Activated T-cell treated with anti-CD3 and anti-CD28 coated beads, Interleukin-2, amount 50 U/mL, for 24 hours (primary cell): ENCODE results near the gene GOT2.
"Not testable (repeated sequence)": the region's sequence is repeated elsewhere in the genome, so short reads cannot be mapped to it uniquely, and the experiment has no call there.

Source experiments
- DNase-seq: peaks from one replicate; pipeline ENCODE4 v3.0.0-alpha.2; 2020
- H3K27ac Mint-ChIP-seq: 2 replicates; pipeline ENCODE4 v1.8.0; 2020; ENCODE audit warnings: mild to moderate bottlenecking, mixed read lengths
- H3K27me3 Mint-ChIP-seq: 2 replicates; pipeline ENCODE4 v1.8.0; 2020; ENCODE audit warnings: mixed read lengths
- H3K36me3 Mint-ChIP-seq: 2 replicates; pipeline ENCODE4 v1.8.0; 2020; ENCODE audit warnings: low read depth, mixed read lengths
- H3K4me1 Mint-ChIP-seq: 2 replicates; pipeline ENCODE4 v1.8.0; 2020; ENCODE audit warnings: low read depth, mixed read lengths
- H3K4me3 Mint-ChIP-seq: 2 replicates; pipeline ENCODE4 v1.8.0; 2020; ENCODE audit warnings: mild to moderate bottlenecking, moderate library complexity, mixed read lengths
- H3K9me3 Mint-ChIP-seq: 2 replicates; pipeline ENCODE4 v1.8.0; 2020; ENCODE audit warnings: mixed read lengths

Gene GOT2

DNA sequence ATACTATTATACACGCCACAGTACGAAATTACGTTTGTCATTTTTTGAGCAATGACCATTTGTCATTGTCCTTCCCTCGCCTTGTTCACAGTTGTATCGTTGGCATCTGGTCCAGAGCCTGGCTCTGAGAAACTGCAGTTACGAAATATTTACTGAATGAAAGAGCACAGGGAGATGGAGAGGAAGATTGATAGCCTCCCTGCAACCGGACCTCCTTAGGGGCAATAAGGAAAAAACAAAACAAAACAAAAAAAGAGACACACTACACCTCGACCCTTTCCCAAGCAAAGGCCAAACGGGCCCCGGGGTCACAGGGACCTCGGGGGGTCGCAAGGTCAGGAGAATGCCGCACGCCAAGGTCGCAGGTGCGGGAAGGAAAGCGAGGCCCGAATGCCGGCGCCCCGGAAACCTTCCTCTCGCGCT, 857 bp downstream of the GOT2 start:
- peak overlapping the region; percentile 91 for H3K27ac Mint-ChIP-seq
- H3K9me3 Mint-ChIP-seq, result no peaks in the 10 kb centered on the region
- DNase-seq, result no peak
- peak overlapping the region; percentile 96 for H3K4me3 Mint-ChIP-seq
- H3K27me3 Mint-ChIP-seq, result no peaks in the 10 kb centered on the region
- peaks cover 47% of the 10 kb centered on the region for H3K36me3 Mint-ChIP-seq
- H3K4me1 Mint-ChIP-seq, result peaks cover 50% of the 10 kb centered on the region

DNA sequence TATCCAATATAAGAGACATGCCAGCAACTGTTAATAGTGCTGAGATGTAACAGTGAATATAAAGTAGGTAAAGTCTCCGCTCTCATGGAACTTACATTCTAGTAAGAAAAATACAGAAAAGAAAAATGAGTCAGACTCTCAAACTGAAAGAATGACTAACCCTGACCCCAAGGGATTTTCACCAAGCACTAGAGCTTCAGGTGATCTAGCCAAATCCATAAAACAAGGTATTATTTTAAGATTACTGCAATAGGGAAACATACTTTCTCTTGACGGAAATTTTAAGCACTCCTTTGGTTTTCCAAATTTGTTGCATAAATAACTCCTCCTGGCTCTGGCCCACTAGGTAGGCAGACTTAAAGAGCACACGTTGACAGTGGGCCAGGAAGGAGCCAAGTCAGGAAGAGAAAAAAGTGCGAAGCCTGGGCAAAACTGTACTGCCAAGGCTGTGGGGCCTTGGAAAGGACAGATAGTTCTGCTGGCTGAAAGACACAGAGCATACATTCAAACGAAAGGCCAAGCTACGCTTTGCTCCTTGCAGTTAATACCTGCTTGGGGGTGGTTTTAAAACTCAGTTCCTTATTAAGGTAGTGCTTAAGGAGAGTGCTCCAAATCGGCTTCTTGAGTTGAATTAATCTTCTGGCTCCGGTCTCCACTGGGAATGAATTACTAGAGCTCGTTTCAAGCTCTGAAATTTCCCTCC, 1.4 kb downstream of the GOT2 start:
- Mint-ChIP-seq H3K4me1 (peaks cover 54% of the 10 kb centered on the region), H3K9me3 (no peaks in the 10 kb centered on the region), H3K27ac (peak overlapping the region; percentile 91), H3K36me3 (peaks cover 53% of the 10 kb centered on the region), H3K27me3 (no peaks in the 10 kb centered on the region), H3K4me3 (peak overlapping the region; percentile 96)
- peak; percentile 37 for DNase-seq

DNA sequence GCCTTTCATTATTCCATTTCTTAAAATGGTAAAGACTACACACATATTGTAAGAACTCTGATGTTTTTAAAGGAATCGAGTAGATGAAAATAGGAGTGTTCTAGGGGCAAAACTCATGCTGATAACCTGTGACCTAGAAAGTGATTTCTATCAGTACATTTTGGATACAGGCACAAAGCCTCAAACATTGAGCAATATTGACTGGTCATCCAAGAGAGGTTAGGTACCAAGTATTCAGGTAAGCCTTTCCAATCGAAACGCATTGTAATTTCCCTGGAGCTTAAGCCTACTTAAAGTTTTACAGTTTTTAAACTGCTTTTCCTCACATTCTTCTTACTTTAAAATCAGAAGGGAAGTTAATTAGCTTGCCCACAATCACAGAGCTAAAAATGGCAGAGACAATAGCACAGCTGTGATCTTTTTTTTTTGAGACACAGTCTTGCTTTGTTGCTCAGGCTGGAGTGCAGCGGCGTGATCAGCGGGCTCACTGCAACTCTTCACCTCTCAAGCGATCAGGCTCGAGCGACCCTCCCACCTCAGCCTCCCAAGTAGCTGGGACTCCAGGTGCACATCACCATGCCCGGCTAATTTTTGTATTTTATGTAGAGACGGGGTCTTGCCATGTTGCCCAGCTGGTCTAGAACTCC, 3.3 kb downstream of the GOT2 start:
- no peaks in the 10 kb centered on the region for H3K9me3 Mint-ChIP-seq
- peaks cover 57% of the 10 kb centered on the region for H3K4me1 Mint-ChIP-seq
- no peak for DNase-seq
- no peaks in the 10 kb centered on the region for H3K27me3 Mint-ChIP-seq
- H3K4me3 Mint-ChIP-seq, result no peak overlapping the region
- no peak overlapping the region for H3K27ac Mint-ChIP-seq
- H3K36me3 Mint-ChIP-seq, result peaks cover 58% of the 10 kb centered on the region

DNA sequence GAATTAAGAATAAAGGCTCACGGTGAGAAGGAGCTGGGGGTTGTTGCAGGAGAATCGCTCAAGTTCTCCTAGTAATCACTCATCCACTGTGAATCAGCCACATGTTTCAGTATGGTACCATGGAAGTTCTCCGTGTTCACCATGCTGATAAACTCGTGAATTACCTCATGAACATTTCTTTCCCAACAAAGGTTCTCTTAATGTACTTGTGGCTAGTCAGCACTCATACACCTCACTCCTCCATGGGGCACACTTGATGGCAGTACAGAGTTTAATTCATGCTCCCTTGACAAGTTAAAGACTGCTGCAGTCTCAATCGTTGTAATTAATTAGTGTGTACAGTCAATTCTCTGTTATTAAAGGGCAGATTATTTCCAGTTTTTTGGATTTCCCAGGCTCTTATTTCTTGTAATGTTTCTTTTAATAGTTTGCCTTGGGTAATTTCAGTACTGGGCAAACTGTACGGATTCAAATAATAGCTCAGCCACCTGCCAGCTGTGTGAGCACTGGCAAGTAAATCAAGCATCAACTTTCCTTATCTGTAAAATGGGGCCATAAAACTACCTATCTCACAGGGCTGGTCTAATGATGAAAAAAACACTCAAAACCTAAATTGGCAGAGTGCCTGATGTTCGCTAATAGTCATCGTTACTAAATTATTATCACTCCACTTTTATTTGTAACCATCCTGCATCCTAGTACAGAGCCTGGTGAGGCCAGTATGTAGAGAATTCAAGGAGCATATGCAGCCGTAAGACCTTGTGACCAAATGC, 6.1 kb downstream of the GOT2 start:
- Mint-ChIP-seq H3K27me3 (no peaks in the 10 kb centered on the region), H3K27ac (no peak overlapping the region), H3K4me1 (peaks cover 46% of the 10 kb centered on the region), H3K4me3 (no peak overlapping the region), H3K36me3 (peaks cover 72% of the 10 kb centered on the region), H3K9me3 (no peaks in the 10 kb centered on the region)
- DNase-seq, result no peak

GRCh38 chr16:58727028-58727781, 6.9 kb downstream of the GOT2 start:
- Mint-ChIP-seq H3K4me3 (no peak overlapping the region), H3K36me3 (peaks cover 74% of the 10 kb centered on the region), H3K9me3 (no peaks in the 10 kb centered on the region), H3K4me1 (peaks cover 38% of the 10 kb centered on the region), H3K27ac (peak overlapping the region; percentile 4), H3K27me3 (no peaks in the 10 kb centered on the region)
- DNase-seq, result no peak

- Mint-ChIP-seq H3K9me3 (no peaks in the 10 kb centered on the region), H3K27ac (no peak overlapping the region), H3K36me3 (peaks cover 76% of the 10 kb centered on the region), H3K4me1 (peaks cover 6% of the 10 kb centered on the region), H3K4me3 (no peak overlapping the region), H3K27me3 (no peaks in the 10 kb centered on the region)
- no peak for DNase-seq
Measured at GRCh38 chr16:58723109-58723508, 11.0 kb downstream of the GOT2 start.

- Mint-ChIP-seq H3K27me3 (no peaks in the 10 kb centered on the region), H3K36me3 (peaks cover 88% of the 10 kb centered on the region)
Measured at GRCh38 chr16:58717994-58718393, 16.1 kb downstream of the GOT2 start.

DNA sequence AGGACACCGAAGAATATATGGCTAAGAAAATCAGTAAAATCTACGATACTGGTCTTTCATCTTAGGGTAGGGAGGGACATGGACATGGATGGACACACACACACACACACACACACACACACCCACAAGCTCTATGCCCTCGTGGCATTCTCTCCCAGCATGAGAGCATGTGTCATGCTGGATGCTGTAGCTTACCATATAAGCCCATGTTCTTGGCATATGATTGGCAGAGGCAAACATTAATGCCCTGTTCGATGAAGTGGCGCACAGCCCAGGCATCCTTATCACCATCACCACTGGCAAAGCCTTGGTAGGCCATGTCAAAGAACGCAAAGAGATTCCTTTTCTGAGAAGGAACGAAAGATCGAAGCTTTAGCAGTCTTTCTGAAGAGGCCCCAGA, 17.6 kb downstream of the GOT2 start:
- Mint-ChIP-seq H3K27ac (no peak overlapping the region), H3K9me3 (no peaks in the 10 kb centered on the region), H3K4me3 (no peak overlapping the region), H3K36me3 (peaks cover 88% of the 10 kb centered on the region), H3K4me1 (no peaks in the 10 kb centered on the region), H3K27me3 (no peaks in the 10 kb centered on the region)
- no peak for DNase-seq

More at GRCh38 chr16:58717994-58718393, 16.1 kb downstream of the GOT2 start:
- Mint-ChIP-seq H3K27ac (no peak overlapping the region), H3K4me3 (no peak overlapping the region), H3K9me3 (no peaks in the 10 kb centered on the region), H3K4me1 (no peaks in the 10 kb centered on the region)
- no peak for DNase-seq

DNA sequence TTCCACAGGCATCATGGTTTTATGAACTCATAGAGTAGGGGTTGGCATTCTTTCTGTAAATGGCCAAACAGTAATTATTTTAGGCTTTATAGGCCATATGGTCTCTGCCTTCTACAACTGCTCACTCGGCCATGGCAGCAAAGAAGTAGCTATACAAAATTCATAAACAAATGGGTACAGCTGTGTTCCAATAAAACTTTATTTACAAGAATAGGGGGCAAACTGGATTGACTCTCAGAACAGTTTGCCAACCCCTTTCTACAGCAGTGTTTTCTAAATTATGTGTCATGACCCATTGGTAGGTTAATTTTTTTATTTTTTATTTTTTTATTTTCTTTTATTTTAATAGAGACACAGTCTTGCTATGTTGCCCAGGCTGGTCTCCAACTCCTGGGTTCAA, 20.4 kb downstream of the GOT2 start:
- H3K9me3 Mint-ChIP-seq, result no peaks in the 10 kb centered on the region
- no peak overlapping the region for H3K4me3 Mint-ChIP-seq
- peaks cover 88% of the 10 kb centered on the region for H3K36me3 Mint-ChIP-seq
- H3K27me3 Mint-ChIP-seq, result no peaks in the 10 kb centered on the region
- no peaks in the 10 kb centered on the region for H3K4me1 Mint-ChIP-seq
- DNase-seq, result no peak
- H3K27ac Mint-ChIP-seq, result no peak overlapping the region

GRCh38 chr16:58709333-58709732, 24.8 kb downstream of the GOT2 start:
- H3K36me3 Mint-ChIP-seq, result peaks cover 89% of the 10 kb centered on the region
- DNase-seq, result no peak

DNA sequence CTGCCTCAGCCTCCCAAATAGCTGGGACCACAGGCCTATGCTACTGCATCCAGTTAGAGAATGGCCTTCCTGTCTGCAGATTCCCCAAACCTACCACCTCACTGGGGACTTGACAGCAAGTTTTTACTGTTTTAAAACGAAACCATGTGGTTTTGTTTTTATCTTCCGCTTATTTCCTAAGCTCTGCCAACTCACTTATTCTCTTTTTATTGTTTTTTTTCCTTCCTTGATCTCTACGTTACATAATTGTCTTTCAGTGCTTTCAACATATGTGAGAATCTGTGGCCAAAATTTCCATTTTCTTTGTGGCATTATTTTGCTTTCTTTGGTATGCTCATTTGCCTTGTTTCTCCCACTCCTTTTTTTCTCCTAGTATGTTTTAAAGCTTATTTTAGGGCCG, 35.0 kb downstream of the GOT2 start:
- H3K36me3 Mint-ChIP-seq, result peaks cover 5% of the 10 kb centered on the region
- H3K27ac Mint-ChIP-seq, result no peak overlapping the region
- DNase-seq, result no peak
- H3K9me3 Mint-ChIP-seq, result no peaks in the 10 kb centered on the region
- peaks cover 3% of the 10 kb centered on the region for H3K4me1 Mint-ChIP-seq
- H3K27me3 Mint-ChIP-seq, result no peaks in the 10 kb centered on the region
- H3K4me3 Mint-ChIP-seq, result no peak overlapping the region

More at GRCh38 chr16:58709333-58709732, 24.8 kb downstream of the GOT2 start:
- no peak overlapping the region for H3K27ac Mint-ChIP-seq
- H3K9me3 Mint-ChIP-seq, result no peaks in the 10 kb centered on the region
- no peaks in the 10 kb centered on the region for H3K27me3 Mint-ChIP-seq
- H3K4me3 Mint-ChIP-seq, result no peak overlapping the region
- H3K4me1 Mint-ChIP-seq, result no peaks in the 10 kb centered on the region

- Mint-ChIP-seq H3K4me1 (peaks cover 3% of the 10 kb centered on the region), H3K27me3 (peaks cover 3% of the 10 kb centered on the region)
Measured at GRCh38 chr16:58695368-58695767, 38.7 kb downstream of the GOT2 start.

DNA sequence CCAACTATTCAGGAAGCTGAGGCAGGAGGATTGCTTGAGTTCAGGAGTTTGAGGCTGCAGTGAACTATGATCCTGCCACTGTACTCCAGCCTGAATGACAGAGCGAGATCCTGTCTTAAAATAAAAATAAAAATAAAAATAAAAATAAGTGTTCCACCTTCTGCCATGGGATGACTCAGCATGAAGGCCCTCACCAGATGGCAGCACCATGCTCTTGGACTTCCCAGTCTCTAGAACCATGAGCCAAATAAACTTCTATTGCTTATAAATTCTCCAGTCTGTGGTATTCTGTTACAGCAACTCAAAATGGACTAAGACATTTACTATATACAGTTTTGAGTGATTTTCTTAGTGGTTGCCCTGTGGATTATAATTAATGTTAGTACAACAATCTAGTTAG, 41.7 kb downstream of the GOT2 start:
- peaks cover 3% of the 10 kb centered on the region for H3K27me3 Mint-ChIP-seq
- no peaks in the 10 kb centered on the region for H3K9me3 Mint-ChIP-seq
- H3K27ac Mint-ChIP-seq, result no peak overlapping the region
- no peak for DNase-seq
- no peaks in the 10 kb centered on the region for H3K36me3 Mint-ChIP-seq
- H3K4me3 Mint-ChIP-seq, result no peak overlapping the region
- no peaks in the 10 kb centered on the region for H3K4me1 Mint-ChIP-seq

More at GRCh38 chr16:58695368-58695767, 38.7 kb downstream of the GOT2 start:
- DNase-seq, result no peak
- no peaks in the 10 kb centered on the region for H3K36me3 Mint-ChIP-seq
- H3K4me3 Mint-ChIP-seq, result no peak overlapping the region
- no peak overlapping the region for H3K27ac Mint-ChIP-seq
- no peaks in the 10 kb centered on the region for H3K9me3 Mint-ChIP-seq

DNA sequence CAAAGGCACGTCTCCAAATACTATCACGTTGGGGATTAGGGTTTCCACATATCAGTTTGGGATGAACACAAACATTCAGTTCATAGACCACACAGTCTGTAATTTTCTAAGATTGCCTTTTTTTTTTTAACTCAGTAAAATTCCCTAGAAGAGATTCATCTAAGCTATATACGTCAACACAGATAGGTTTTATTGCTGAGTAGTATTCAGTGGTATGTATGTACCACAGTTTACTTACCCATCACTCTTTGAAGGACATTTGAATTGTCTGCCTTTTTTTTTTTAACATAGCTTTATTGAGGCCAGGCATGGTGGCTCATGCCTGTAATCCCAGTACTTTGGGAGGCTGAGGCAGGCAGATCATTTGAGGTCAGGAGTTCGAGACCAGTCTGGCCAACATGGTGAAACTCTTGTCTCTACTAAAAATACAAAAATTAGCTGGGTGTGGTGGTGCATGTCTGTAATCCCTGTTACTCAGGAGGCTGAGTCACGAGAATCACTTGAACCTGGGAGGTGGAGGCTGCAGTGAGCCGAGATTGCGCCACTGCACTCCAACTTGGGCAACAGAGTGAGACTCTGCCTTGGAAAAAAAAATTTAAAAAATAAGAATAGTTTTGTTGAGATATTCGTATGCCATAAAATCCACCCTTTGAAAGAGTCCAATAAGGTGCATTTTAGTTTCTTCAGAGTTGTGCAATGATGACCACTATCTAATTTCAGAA, 47.0 kb downstream of the GOT2 start:
- H3K4me3 Mint-ChIP-seq, H3K9me3 Mint-ChIP-seq, DNase-seq, H3K27me3 Mint-ChIP-seq, H3K27ac Mint-ChIP-seq, H3K36me3 Mint-ChIP-seq: not testable (repeated sequence)
- peaks cover 19% of the 10 kb centered on the region for H3K4me1 Mint-ChIP-seq
